Endothelial cell of umbilical vein (primary cell): ENCODE results near the gene CIAO1. TPM values are rescaled to one million over a fixed set of nuclear protein-coding genes. Genes with fewer than 3 reads are reported as not detected.

Experiments
- BruUV-seq: library from RNA; stranded (reverse); fragments of 400-500 nt; replicated peaks from 2 replicates; lab custom pipeline; 2021; lab: Mats Ljungman, UMichigan
- CTCF ChIA-PET: fragments of 300-600, 350-600 bp; sonication (Branson Sonifier 250); formaldehyde crosslinking; loops from one replicate; lab custom pipeline; 2021; ENCODE audit warnings: antibody characterized with exemption, inconsistent platforms; lab: Charles Lee
- POLR2A ChIA-PET: fragments of 300-600, 350-600 bp; sonication (Branson Sonifier 250); formaldehyde crosslinking; loops from one replicate; lab custom pipeline; 2021; ENCODE audit warnings: antibody characterized with exemption, inconsistent platforms; lab: Charles Lee
- DNase-seq: peaks from one replicate; pipeline ENCODE4 v3.0.0-alpha.2; 2011; ENCODE audit warnings: low read depth, low spot score
- FAIRE-seq: peaks from 2 replicates; lab custom pipeline; 2011; peaks lifted over from hg19 to GRCh38; lab: Jason Lieb, UNC
- H2AFZ ChIP-seq: 2 replicates; pipeline ENCODE4 v1.6.0; 2012; ENCODE audit warnings: low read depth, low read length, control low read depth, inconsistent platforms
- H3K27ac ChIP-seq: 2 replicates; pipeline ENCODE4 v1.5.1; 2011; ENCODE audit warnings: low read depth, mild to moderate bottlenecking, control low read depth, low read length, moderate library complexity; ENCODE audit not compliant: insufficient read depth
- H3K27me3 ChIP-seq, 2 experiments: 2 replicates each; pipeline versions ENCODE4 v1.6.0 to v1.6.1; 2011; ENCODE audit warnings: low read length in 2 of 2, mixed read lengths in 1 of 2; ENCODE audit not compliant: control insufficient read depth in 2 of 2, insufficient read depth in 2 of 2
- H3K36me3 ChIP-seq, 2 experiments: 2 replicates in 1 of 2; 3 replicates in 1 of 2; pipeline ENCODE4 v1.5.1; 2011; ENCODE audit warnings: low read length in 2 of 2, mild to moderate bottlenecking in 1 of 2, moderate library complexity in 1 of 2; ENCODE audit not compliant: control insufficient read depth in 2 of 2, insufficient read depth in 2 of 2; ENCODE audit errors: extremely low read depth in 1 of 2
- H3K4me1 ChIP-seq: 3 replicates; pipeline ENCODE4 v1.5.1; 2011; ENCODE audit warnings: mild to moderate bottlenecking, low read length; ENCODE audit not compliant: control insufficient read depth, insufficient read depth; ENCODE audit errors: extremely low read depth
- H3K4me2 ChIP-seq: 2 replicates; pipeline ENCODE4 v1.6.1; 2011; ENCODE audit warnings: low read length, control low read depth, mixed read lengths; ENCODE audit not compliant: insufficient read depth
- H3K4me3 ChIP-seq, 3 experiments: fragments of 200-600 bp in 1 of 3; sonication (generic), shearing (Covaris generic) in 1 of 3; replicated peaks in 1 of 3; 2 replicates each; pipeline ENCODE4 v1.5.1; 2011 to 2016; ENCODE audit warnings: control low read depth in 3 of 3, low read length in 3 of 3, mild to moderate bottlenecking in 2 of 3, inconsistent platforms in 1 of 3, low read depth in 1 of 3, moderate library complexity in 1 of 3; ENCODE audit not compliant: insufficient read depth in 1 of 3
- H3K79me2 ChIP-seq: 2 replicates; pipeline ENCODE4 v1.6.0; 2012; ENCODE audit warnings: low read length, inconsistent platforms; ENCODE audit not compliant: control insufficient read depth, insufficient read depth
- H3K9ac ChIP-seq: replicated peaks from 2 replicates; pipeline ENCODE3; 2011; ENCODE audit warnings: low read length, control low read depth; ENCODE audit not compliant: insufficient read depth; ENCODE audit errors: extremely low read depth
- H3K9me1 ChIP-seq: replicated peaks from 3 replicates; pipeline ENCODE4 v1.6.0; 2011; ENCODE audit warnings: mild to moderate bottlenecking, low read length; ENCODE audit not compliant: control insufficient read depth, insufficient read depth; ENCODE audit errors: extremely low read depth
- H3K9me3 ChIP-seq: replicated peaks from 2 replicates; pipeline ENCODE4 v1.5.1; 2012; ENCODE audit warnings: low read length, inconsistent platforms; ENCODE audit not compliant: control insufficient read depth, insufficient read depth
- H4K20me1 ChIP-seq: replicated peaks from 2 replicates; pipeline ENCODE3; 2011; ENCODE audit warnings: mild to moderate bottlenecking, low read length; ENCODE audit not compliant: control insufficient read depth, insufficient read depth; ENCODE audit errors: extremely low read depth
- CTCF ChIP-seq, 2 donors: IDR thresholded peaks; 1 replicate in 1 of 2; 2 replicates in 1 of 2; pipeline ENCODE4 v1.5.1; 2011; ENCODE audit warnings: low read length in 2 of 2, mild to moderate bottlenecking in 2 of 2, moderate library complexity in 2 of 2, control low read depth in 1 of 2, inconsistent platforms in 1 of 2, low read depth in 1 of 2; ENCODE audit not compliant: insufficient read depth in 1 of 2; ENCODE audit errors: extremely low read depth in 1 of 2
- EZH2 ChIP-seq: IDR thresholded peaks from 2 replicates; pipeline ENCODE4 v1.6.1; 2012; ENCODE audit warnings: borderline replicate concordance, low read depth, mild to moderate bottlenecking, moderate library complexity, low read length, inconsistent platforms; ENCODE audit not compliant: severe bottlenecking
- FOS ChIP-seq: IDR thresholded peaks from 2 replicates; pipeline ENCODE4 v1.6.1; 2011; ENCODE audit warnings: mild to moderate bottlenecking, low read length, moderate library complexity, borderline replicate concordance; ENCODE audit not compliant: insufficient read depth
- GATA2 ChIP-seq: IDR thresholded peaks from 2 replicates; pipeline ENCODE4 v1.7.0; 2011; ENCODE audit warnings: low read depth, mild to moderate bottlenecking, moderate library complexity, mixed read lengths, low read length; ENCODE audit not compliant: insufficient read length, insufficient read depth
- JUN ChIP-seq: IDR thresholded peaks from 2 replicates; pipeline ENCODE4 v1.6.1; 2011; ENCODE audit warnings: borderline replicate concordance, low read depth; ENCODE audit not compliant: insufficient read length, insufficient read depth
- MAX ChIP-seq: IDR thresholded peaks from 2 replicates; pipeline ENCODE4 v1.6.1; 2011; ENCODE audit not compliant: insufficient read depth, insufficient read length
- MYC ChIP-seq: IDR thresholded peaks from one replicate; pipeline ENCODE4 v1.6.1; 2011; ENCODE audit warnings: mild to moderate bottlenecking, low read depth, low read length
- POLR2A ChIP-seq: IDR thresholded peaks from 2 replicates; pipeline ENCODE4 v1.6.1; 2012; ENCODE audit warnings: low read depth, mild to moderate bottlenecking, control low read depth, low read length
- POLR2AphosphoS5 ChIP-seq: IDR thresholded peaks from 2 replicates; pipeline ENCODE4 v1.6.1; 2012; ENCODE audit warnings: low read depth, mild to moderate bottlenecking, control low read depth, low read length, moderate library complexity; ENCODE audit not compliant: insufficient read depth
- dilution Hi-C: fragments of 300-500 bp; cut with MboI; formaldehyde crosslinking; loops from one replicate; pipeline ENCODE4 v1.15.0; 2019; ENCODE audit warnings: low sequenced_read_pairs; ENCODE audit not compliant: extremely low pct_ligation_motif_present
- intact Hi-C: fragments of 100-400 bp; cut with micrococcal nuclease; formaldehyde crosslinking; loops from one replicate; pipeline ENCODE4 v1.10.0; 2022
- polyA plus RNA-seq, 4 experiments: library from polyadenylated mRNA; depleted of rRNA in 3 of 4; stranded (reverse) in 3 of 4; unstranded in 1 of 4; fragments of >200 nt; gene quantifications; 2 replicates each; pipeline versions ENCODE4 v1.2.1 to v1.2.3, GENCODE V29; 2011 to 2012; ENCODE audit warnings: missing spikeins in 1 of 4
- total RNA-seq: library from RNA; stranded (reverse); gene quantifications from 2 replicates; pipeline ENCODE4 v1.2.3, GENCODE V29; 2021

Gene CIAO1
- total and polyA plus RNA-seq, 2 donors (not counting 3 experiments of a cell fraction or from before 2014, with no cell fraction given), result 70.7 to 119 TPM

GRCh38 chr2:96264086-96264485 is 1.9 kb upstream of the CIAO1 start:
- Histone ChIP-seq H3K36me3 (peaks cover 9 to 16% of the 10 kb centered on the region in 2 experiments), H3K4me1 (peaks cover 40% of the 10 kb centered on the region), H3K9ac (peak overlapping the region; percentile 10), H3K4me3 (peak overlapping the region in 1 of 3 experiments; percentile 69), H3K9me3 (no peaks in the 10 kb centered on the region), H3K79me2 (peaks cover 56% of the 10 kb centered on the region), H3K27me3 (no peaks in the 10 kb centered on the region), H4K20me1 (no peaks in the 10 kb centered on the region), H2AFZ (no peak overlapping the region), H3K27ac (no peak overlapping the region), H3K9me1 (peaks cover 6% of the 10 kb centered on the region), H3K4me2 (peak overlapping the region; percentile 91)
- POLR2A ChIA-PET, result interaction anchor here (0.7 to 1.0 kb wide), 2 partner anchors 12 to 56 kb away, joined by 3 to 6 read pairs; no protein-coding TSS in a partner anchor
- TF ChIP-seq FOS (no peak), MYC (no peak), GATA2 (no peak), JUN (no peak), EZH2 (no peak), MAX (no peak), POLR2AphosphoS5 (no peak), CTCF (IDR thresholded peaks at IDR 0.05; ENCODE audit: extremely low read depth in 1 of 2, insufficient read depth in 1 of 2, low read depth in 1 of 2, low read length in 2 of 2) (no peak), POLR2A (no peak)
- no peak for DNase-seq
- FAIRE-seq, result peak; percentile 31
- intact Hi-C loops (no loop called here), dilution Hi-C loops (no loop called here)
- CTCF ChIA-PET, result interaction anchor here (0.6 to 3.6 kb wide), 18 partner anchors 8 to 271 kb away, joined by 3 to 32 read pairs (median 4); partner anchors contain the start of genes ASTL and STARD7
- BruUV-seq, result no TSS peak
